NK-92 (cell line): ENCODE data around the gene RHOG.
"Not testable (repeated sequence)": the region's sequence is repeated elsewhere in the genome, so short reads cannot be mapped to it uniquely, and the experiment has no call there.

Experiments
- DNase-seq: peaks from one replicate; lab custom pipeline; 2025; ENCODE audit not compliant: unreplicated experiment; lab: John Stamatoyannopoulos, UW

Gene RHOG

DNA sequence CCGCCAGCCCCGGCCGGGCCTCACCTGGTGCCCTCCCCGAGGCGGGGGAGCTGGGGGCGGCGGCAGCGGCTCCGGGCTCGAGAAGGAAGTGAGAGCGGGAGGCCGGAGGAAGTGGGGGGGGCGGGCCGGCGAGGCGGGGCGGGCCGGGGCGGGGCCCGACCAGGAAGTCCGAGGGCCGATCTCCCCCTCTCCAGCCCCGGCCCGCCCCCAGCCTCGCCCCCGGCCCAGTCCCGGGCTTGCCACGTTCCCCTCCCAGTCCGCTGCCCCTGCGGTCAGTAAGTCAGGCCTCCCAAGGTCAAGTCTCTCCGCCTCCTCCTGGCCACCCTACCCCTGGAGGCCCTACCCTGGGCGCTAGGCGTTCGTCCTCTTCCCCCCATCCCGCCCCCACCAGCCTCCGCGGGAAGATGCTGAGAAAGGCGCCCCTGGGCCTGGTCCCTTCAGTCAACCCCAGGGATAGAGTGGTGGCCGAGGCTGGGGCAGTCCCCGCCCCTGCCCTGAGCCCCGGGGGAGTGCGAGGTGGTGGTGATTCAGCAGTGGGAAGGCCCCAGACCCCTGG lies at the start of gene RHOG:
Gene RHOG (minus strand): TSS at position 90 of the 556 bp plus-strand sequence. CDS start 12,821 bp downstream, outside the sequence.
- DNase-seq = no peak

DNA sequence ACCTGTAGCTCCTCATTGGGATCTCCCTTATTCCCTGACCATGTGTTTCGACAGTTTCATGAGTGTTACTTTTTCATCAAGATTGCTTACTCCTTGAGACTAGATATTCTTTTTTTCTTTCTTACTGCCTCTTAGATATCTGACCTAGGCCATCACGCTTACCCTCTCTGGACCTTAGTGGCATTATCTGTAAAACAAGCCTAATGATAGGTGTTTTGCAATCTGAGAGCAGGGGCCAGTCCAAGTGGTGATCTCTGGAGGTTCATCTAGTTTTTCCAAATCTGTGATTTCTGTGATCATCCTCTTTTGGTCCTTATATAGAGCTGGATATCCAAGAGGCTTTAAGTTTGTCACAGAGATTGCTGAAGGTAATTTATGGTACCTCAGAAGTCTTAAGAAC lies 49.3 kb upstream of the RHOG start:
- DNase-seq = no peak

DNA sequence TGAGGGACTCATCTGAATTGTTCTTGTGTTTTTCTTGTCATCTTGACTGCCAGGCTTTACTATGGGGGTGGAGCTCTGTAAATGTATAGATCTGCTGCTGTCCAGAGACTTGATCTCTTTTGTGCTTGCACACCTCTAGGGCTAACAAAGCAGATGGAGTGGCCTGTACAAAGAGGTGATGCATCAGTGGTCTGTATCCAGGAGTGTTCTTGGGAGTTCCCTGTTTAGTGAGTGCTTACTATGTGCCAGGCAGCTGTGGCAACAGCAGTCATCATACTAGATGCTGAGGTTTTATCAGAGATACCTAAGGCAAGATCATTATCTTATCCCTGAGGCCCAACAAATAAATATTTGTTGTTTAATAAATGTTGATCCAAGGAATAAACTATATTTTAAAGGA lies 48.1 kb upstream of the RHOG start:
- no peak for DNase-seq

- DNase-seq = no peak
These were observed 46.2 kb upstream of the RHOG start for GRCh38 chr11:3886985-3887384.

- DNase-seq = no peak
These were observed 45.1 kb upstream of the RHOG start for GRCh38 chr11:3885855-3886254.

DNA sequence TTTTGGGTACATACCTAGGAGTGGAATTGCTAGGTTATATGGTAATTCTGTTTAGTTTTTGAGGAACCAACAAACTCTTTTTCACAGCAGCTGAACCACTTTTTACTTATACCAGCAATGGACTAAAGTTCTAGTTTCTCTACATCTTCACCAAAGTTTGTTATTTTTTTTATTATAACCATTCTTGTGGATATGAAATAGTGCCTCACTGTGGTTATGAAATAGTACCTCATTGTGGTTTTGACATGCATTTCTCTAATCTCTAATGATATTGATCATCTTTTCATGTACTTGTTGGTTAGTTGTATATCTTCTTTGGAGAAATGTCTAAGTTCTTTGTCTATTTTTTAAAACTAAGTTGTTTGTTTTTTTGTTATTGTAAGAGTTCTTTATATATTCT lies 41.9 kb upstream of the RHOG start:
- no peak for DNase-seq

GRCh38 chr11:3880724-3881123 lies 40.0 kb upstream of the RHOG start:
- DNase-seq = no peak

GRCh38 chr11:3879967-3880542 lies 39.3 kb upstream of the RHOG start:
- no peak for DNase-seq

DNA sequence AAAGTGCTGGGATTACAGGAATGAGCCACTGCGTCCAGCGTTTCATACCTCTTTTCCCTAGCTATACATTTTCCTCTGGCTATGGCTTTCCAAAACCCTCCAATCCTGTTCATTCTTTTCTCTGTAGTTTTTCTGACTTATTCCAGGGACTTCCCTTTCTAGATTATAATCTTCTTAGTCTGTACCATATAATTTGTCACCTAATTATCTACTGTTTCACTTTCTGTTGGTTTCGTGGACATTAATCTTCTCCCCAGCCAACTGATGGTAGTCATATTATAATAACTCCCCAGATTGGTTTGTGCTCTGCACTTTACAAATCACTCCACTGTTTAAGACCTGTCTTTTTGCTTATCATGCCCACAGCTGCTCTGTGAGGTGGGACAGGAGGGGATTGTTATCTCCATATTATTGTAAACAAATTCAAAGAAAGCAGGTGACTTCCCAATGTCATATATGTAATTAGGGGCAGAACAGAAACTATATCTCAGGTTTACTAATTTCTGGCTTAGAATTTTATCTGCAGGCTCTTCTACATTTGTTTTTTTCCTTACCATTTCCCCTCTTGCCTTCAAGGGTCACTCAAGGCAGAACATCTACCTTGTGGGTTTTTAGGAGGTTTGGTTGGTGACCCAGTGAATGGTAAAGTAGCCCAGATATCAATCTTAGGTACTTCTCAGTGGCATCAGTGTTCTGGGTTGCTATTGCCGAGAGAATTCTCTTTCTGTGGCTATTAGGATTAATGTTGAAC lies 38.6 kb upstream of the RHOG start:
- DNase-seq = no peak

- DNase-seq = no peak
These were observed 37.5 kb upstream of the RHOG start for GRCh38 chr11:3878258-3878584.

GRCh38 chr11:3877364-3878257 lies 36.9 kb upstream of the RHOG start:
- no peak for DNase-seq

GRCh38 chr11:3876613-3877012 lies 35.9 kb upstream of the RHOG start:
- no peak for DNase-seq

- no peak for DNase-seq
These were observed 33.1 kb upstream of the RHOG start for GRCh38 chr11:3873712-3874349.

- DNase-seq = no peak
These were observed 26.7 kb upstream of the RHOG start for GRCh38 chr11:3867209-3868091.

DNA sequence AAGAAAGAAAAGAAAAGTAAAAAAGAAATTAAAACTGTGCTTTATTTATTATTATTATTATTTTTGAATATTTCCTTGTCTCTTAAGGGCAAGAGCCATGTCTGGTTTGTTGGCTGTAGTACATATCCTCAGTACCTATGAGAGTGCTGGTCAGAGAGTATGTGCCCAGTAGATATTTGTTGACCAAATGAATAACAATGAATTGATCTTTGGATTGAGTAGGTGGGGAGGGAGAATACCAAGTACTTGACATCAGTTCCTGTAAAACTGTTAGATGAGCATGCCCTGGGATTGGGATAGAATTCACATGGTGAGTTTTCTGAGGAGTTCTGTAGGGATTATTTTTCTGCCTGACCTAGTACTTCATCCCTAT lies 26.1 kb upstream of the RHOG start:
- no peak for DNase-seq

DNA sequence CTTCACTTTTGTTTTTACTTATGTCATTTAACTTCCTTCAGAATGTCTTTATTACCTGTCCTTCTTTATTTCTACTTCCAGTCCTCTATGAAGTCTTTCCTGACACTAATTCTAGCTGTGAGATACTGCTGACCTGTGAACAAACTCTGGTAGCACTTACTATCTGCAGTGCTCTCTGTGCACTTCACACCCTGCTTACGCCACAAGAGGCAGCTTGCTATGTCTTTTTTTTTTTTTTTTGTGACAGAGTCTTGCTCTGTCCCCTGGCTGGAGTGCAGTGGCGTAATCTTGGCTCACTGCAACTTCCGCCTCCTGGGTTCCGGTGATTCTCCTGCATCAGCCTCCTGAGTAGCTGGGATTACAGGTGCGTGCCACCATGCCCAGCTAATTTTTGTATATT lies 25.4 kb upstream of the RHOG start:
- DNase-seq = no peak

- no peak for DNase-seq
These were observed 24.8 kb upstream of the RHOG start for GRCh38 chr11:3865388-3866193.

DNA sequence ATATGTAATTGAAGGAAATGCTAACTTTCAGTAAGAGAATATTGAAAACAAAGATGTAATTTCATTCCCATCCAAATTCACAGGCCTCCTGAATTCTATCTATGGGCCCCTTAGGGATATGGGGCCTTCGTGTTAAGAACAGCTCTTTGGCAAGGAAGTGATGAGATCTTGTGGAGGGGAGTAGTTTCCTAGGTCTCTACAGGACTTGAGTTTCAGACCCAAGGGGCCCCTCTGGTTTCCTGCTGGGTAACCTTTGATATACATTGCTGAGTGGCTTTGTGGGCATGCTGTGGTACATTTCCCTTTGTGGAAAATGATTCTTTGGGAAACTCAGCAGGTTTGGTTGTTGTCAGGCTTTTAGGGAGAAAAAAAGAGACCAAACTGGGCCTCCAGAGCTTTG lies 20.9 kb upstream of the RHOG start:
- no peak for DNase-seq

DNA sequence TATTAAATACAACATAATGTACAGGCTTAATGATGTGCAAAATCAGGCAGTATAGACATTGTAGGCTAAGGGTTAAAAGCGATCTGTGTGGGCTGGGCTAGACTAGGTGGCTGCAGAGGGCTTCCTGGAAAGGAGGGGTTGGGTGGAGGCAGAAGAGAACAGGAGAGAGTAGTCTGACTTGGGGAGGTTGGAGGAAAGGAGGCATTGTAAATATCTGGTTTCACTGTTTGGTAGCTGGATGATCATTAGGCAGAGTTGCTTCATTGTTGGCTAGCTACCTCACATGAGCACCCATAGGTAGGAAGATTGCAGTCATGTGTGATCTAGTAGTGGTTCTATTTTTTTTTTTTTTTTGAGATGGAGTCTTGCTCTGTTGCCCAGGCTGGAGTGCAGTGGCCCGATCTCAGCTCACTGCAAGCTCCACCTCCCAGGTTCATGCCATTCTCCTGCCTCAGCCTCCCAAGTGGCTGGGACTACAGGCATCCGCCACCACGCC lies 20.2 kb upstream of the RHOG start:
- DNase-seq = not testable (repeated sequence)
